Measurements from ENCODE around the gene XYLB. TPM values are rescaled to one million over a fixed set of nuclear protein-coding genes. Genes with fewer than 3 reads are reported as not detected.
"Not testable (repeated sequence)": the region's sequence is repeated elsewhere in the genome, so short reads cannot be mapped to it uniquely, and the experiment has no call there.

XYLB gene
- total RNA-seq (1 to 10 TPM; 2.2 to 6.2 TPM), polyA plus RNA-seq (1 to 10 TPM in 1 of 2 donors, under 1 TPM in 1; 0.15 to 1.0 TPM)
- long read RNA-seq, donor 1, partial matches to known transcripts, result 1 of 2 reads
- long read RNA-seq, donor 1, other reads (novel, unspliced or antisense), result 1 of 2 reads
- long read RNA-seq, donor 2, partial matches to known transcripts, result 0 of 3 reads
- long read RNA-seq, donor 2, other reads (novel, unspliced or antisense), result 3 of 3 reads

- Histone ChIP-seq H3K27me3 (ENCODE audit: control insufficient read depth in 1 of 2, insufficient read depth in 2 of 2, low read length in 1 of 2) (no peaks in the 10 kb centered on the region), H3K36me3 (ENCODE audit: control insufficient read depth in 1 of 2, insufficient read depth in 2 of 2, low read length in 1 of 2) (no peaks in the 10 kb centered on the region), H3K27ac (ENCODE audit: low read depth in 1 of 2, low read length in 2 of 2) (no peak within 1 kb of the TSS), H3K9me3 (ENCODE audit: control insufficient read depth, low read length) (no peaks in the 10 kb centered on the region), H3K4me3 (ENCODE audit: low read length in 2 of 2) (peak within 1 kb of the TSS; percentile 44 to 72), H3K4me1 (ENCODE audit: control insufficient read depth in 1 of 2, insufficient read depth in 2 of 2, low read length in 2 of 2) (no peaks in the 10 kb centered on the region)
- ATAC-seq (ENCODE audit: low FRiP score), result peak; percentile 99
- peak; percentile 91 to 96 for DNase-seq
- intact Hi-C loops (cut with DNase I), result loop anchor here (2.0 to 5.0 kb wide), 3 partner anchors 116 to 134 kb away; no protein-coding TSS in a partner anchor
- 1 to 2% methylated on average over 59 to 85 of the region's 85 CpGs for WGBS, 2 donors
Measured at GRCh38 chr3:38346587-38347410, at the start of gene XYLB. Gene XYLB, plus strand, starts transcription at chr3:38346785. Its CDS starts 84 bp downstream, at chr3:38346869.

- H3K9me3 ChIP-seq (ENCODE audit: control insufficient read depth, low read length); H3K36me3 ChIP-seq (ENCODE audit: control insufficient read depth in 1 of 2, insufficient read depth in 2 of 2, low read length in 1 of 2); H3K4me3 ChIP-seq (ENCODE audit: low read length in 2 of 2); H3K27me3 ChIP-seq (ENCODE audit: control insufficient read depth in 1 of 2, insufficient read depth in 2 of 2, low read length in 1 of 2); H3K4me1 ChIP-seq (ENCODE audit: control insufficient read depth in 1 of 2, insufficient read depth in 2 of 2, low read length in 2 of 2); DNase-seq; H3K27ac ChIP-seq (ENCODE audit: low read depth in 1 of 2, low read length in 2 of 2); ATAC-seq (ENCODE audit: low FRiP score); intact Hi-C loops (cut with DNase I): not testable (repeated sequence)
- 83 to 85% methylated on average over 4 of the region's 4 CpGs for WGBS, 2 donors
Measured at GRCh38 chr3:38297053-38297452, 49.5 kb upstream of the XYLB start.

DNA sequence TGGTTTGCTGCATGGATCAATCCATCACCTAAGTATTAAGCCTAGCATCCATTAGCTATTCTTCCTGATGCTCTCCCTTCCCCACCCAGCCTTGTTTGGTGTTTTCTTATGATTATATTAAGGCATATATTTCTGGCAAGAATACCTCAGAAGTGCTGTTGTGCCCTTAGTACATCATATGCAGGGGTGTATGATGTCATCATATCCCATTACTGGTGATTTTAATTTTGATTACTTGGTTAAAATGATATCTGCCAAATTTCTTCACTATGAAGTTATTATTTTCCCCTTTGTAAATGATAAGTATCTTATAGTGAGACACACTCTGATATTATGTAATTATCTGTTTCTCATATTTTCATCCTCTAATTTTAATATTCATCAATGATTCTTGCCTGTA is 49.0 kb upstream of the XYLB start:
- Histone ChIP-seq H3K27me3 (ENCODE audit: control insufficient read depth in 1 of 2, insufficient read depth in 2 of 2, low read length in 1 of 2) (no peaks in the 10 kb centered on the region), H3K9me3 (ENCODE audit: control insufficient read depth, low read length) (no peaks in the 10 kb centered on the region), H3K4me1 (ENCODE audit: control insufficient read depth in 1 of 2, insufficient read depth in 2 of 2, low read length in 2 of 2) (no peaks in the 10 kb centered on the region), H3K27ac (ENCODE audit: low read depth in 1 of 2, low read length in 2 of 2) (no peak overlapping the region), H3K4me3 (ENCODE audit: low read length in 2 of 2) (no peak overlapping the region), H3K36me3 (ENCODE audit: control insufficient read depth in 1 of 2, insufficient read depth in 2 of 2, low read length in 1 of 2) (no peaks in the 10 kb centered on the region)
- intact Hi-C loops (cut with DNase I), result no loop called here
- ATAC-seq (ENCODE audit: low FRiP score), result no peak
- DNase-seq, result no peak

DNA sequence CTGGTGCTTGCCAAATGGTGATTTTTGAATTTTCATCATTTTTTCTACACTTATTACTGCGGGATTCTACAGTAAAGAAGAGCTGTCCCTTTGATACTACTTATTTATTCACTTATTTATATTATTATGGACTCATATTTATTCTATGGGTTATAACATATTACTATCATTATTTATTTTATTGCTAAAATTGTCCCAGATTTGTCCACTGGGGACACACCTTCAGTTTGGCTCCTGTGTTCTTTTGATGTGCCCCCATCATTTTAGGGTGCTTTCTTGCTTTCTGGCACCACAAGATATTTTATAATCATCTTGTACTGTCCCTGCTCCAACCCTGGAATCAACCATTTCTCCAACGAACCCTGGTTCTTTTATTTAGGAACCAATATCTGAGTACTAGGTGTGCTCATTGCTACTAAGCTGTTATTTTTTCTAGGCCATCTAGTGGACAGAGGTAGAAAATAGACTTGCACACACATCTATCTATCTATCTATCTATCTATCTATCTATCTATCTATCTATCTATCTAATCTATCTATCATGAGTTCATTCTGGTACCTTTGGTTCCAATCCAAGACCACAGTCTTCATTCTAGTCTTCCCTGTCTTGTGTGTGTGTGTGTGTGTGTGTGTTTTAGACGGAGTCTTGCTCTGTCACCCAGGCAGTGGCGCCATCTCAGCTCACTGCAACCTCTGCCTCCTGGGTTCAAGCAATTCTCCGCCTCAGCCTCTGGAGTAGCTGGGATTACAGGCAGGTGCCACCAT is 48.5 kb upstream of the XYLB start:
- no peaks in the 10 kb centered on the region for H3K27me3 ChIP-seq (ENCODE audit: control insufficient read depth in 1 of 2, insufficient read depth in 2 of 2, low read length in 1 of 2)
- no peaks in the 10 kb centered on the region for H3K4me1 ChIP-seq (ENCODE audit: control insufficient read depth in 1 of 2, insufficient read depth in 2 of 2, low read length in 2 of 2)
- intact Hi-C loops (cut with DNase I), result no loop called here
- H3K4me3 ChIP-seq (ENCODE audit: low read length in 2 of 2), result no peak overlapping the region
- no peaks in the 10 kb centered on the region for H3K9me3 ChIP-seq (ENCODE audit: control insufficient read depth, low read length)
- WGBS, 2 donors, result 81 to 93% methylated on average over 5 of the region's 5 CpGs
- no peak overlapping the region for H3K27ac ChIP-seq (ENCODE audit: low read depth in 1 of 2, low read length in 2 of 2)
- no peak for DNase-seq
- ATAC-seq (ENCODE audit: low FRiP score), result no peak
- no peaks in the 10 kb centered on the region for H3K36me3 ChIP-seq (ENCODE audit: control insufficient read depth in 1 of 2, insufficient read depth in 2 of 2, low read length in 1 of 2)

- DNase-seq (no peak), ATAC-seq (ENCODE audit: low FRiP score) (peak; percentile 15)
- Histone ChIP-seq H3K27ac (ENCODE audit: low read depth in 1 of 2, low read length in 2 of 2) (no peak overlapping the region), H3K9me3 (ENCODE audit: control insufficient read depth, low read length) (no peaks in the 10 kb centered on the region), H3K4me1 (ENCODE audit: control insufficient read depth in 1 of 2, insufficient read depth in 2 of 2, low read length in 2 of 2) (no peaks in the 10 kb centered on the region), H3K4me3 (ENCODE audit: low read length in 2 of 2) (no peak overlapping the region), H3K36me3 (ENCODE audit: control insufficient read depth in 1 of 2, insufficient read depth in 2 of 2, low read length in 1 of 2) (no peaks in the 10 kb centered on the region), H3K27me3 (ENCODE audit: control insufficient read depth in 1 of 2, insufficient read depth in 2 of 2, low read length in 1 of 2) (no peaks in the 10 kb centered on the region)
- 92 to 94% methylated on average over 5 of the region's 5 CpGs for WGBS, 2 donors
- intact Hi-C loops (cut with DNase I), result no loop called here
Measured at GRCh38 chr3:38306941-38307340, 39.6 kb upstream of the XYLB start.

DNA sequence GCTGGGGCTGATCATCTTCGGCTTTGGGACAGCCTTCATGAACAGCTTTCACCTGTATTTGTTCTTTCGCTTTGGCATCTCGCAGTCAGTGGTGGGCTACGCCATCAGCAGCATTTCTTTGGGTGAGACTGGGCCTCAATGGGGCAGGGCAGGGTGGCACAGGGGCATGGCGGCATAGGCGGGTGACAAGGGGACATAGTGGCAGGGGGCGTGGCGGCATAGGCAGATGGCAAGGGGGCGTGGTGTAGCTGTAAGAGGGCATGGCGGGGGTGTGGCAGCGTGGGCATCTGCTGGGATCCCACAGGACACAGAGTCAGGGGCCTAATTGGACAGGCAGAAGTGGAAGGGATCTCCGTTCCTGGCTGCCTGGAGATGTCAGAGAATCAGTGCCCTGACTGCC is 39.0 kb upstream of the XYLB start:
- intact Hi-C loops (cut with DNase I), result no loop called here
- no peak overlapping the region for H3K27ac ChIP-seq (ENCODE audit: low read depth in 1 of 2, low read length in 2 of 2)
- DNase-seq, result no peak
- WGBS, 2 donors, result 91 to 93% methylated on average over 12 of the region's 12 CpGs
- no peak for ATAC-seq (ENCODE audit: low FRiP score)
- H3K4me3 ChIP-seq (ENCODE audit: low read length in 2 of 2), result no peak overlapping the region
- no peaks in the 10 kb centered on the region for H3K4me1 ChIP-seq (ENCODE audit: control insufficient read depth in 1 of 2, insufficient read depth in 2 of 2, low read length in 2 of 2)
- H3K36me3 ChIP-seq (ENCODE audit: control insufficient read depth in 1 of 2, insufficient read depth in 2 of 2, low read length in 1 of 2), result no peaks in the 10 kb centered on the region
- H3K9me3 ChIP-seq (ENCODE audit: control insufficient read depth, low read length), result no peaks in the 10 kb centered on the region
- no peaks in the 10 kb centered on the region for H3K27me3 ChIP-seq (ENCODE audit: control insufficient read depth in 1 of 2, insufficient read depth in 2 of 2, low read length in 1 of 2)

GRCh38 chr3:38308456-38308855 is 38.1 kb upstream of the XYLB start:
- no peak overlapping the region for H3K27ac ChIP-seq (ENCODE audit: low read depth in 1 of 2, low read length in 2 of 2)
- no peaks in the 10 kb centered on the region for H3K9me3 ChIP-seq (ENCODE audit: control insufficient read depth, low read length)
- DNase-seq (no peak), ATAC-seq (ENCODE audit: low FRiP score) (no peak)
- no peaks in the 10 kb centered on the region for H3K27me3 ChIP-seq (ENCODE audit: control insufficient read depth in 1 of 2, insufficient read depth in 2 of 2, low read length in 1 of 2)
- H3K4me1 ChIP-seq (ENCODE audit: control insufficient read depth in 1 of 2, insufficient read depth in 2 of 2, low read length in 2 of 2), result no peaks in the 10 kb centered on the region
- no peaks in the 10 kb centered on the region for H3K36me3 ChIP-seq (ENCODE audit: control insufficient read depth in 1 of 2, insufficient read depth in 2 of 2, low read length in 1 of 2)
- 91 to 92% methylated on average over 9 of the region's 9 CpGs for WGBS, 2 donors
- intact Hi-C loops (cut with DNase I), result no loop called here
- H3K4me3 ChIP-seq (ENCODE audit: low read length in 2 of 2), result no peak overlapping the region

DNA sequence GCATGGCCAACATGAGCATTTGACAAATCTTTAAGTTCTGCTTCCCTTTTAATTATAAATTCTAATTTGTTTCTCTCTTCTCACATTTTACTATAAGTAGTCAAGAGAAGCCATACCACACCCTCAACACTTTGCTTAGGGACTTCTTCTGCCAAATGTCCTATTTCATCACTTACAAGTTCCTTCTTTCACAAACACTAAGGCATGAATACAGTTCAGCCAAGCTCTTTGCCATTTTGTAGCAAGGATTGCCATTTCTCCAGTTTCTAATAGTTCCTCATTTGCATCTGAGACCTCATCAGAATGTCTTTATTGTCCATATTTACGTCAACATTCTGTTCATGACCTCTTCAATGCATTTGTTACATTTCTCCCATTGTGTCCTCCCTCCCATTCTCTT is 35.1 kb upstream of the XYLB start:
- Histone ChIP-seq H3K27me3 (ENCODE audit: control insufficient read depth in 1 of 2, insufficient read depth in 2 of 2, low read length in 1 of 2) (no peaks in the 10 kb centered on the region), H3K36me3 (ENCODE audit: control insufficient read depth in 1 of 2, insufficient read depth in 2 of 2, low read length in 1 of 2) (no peaks in the 10 kb centered on the region), H3K4me1 (ENCODE audit: control insufficient read depth in 1 of 2, insufficient read depth in 2 of 2, low read length in 2 of 2) (no peaks in the 10 kb centered on the region), H3K27ac (ENCODE audit: low read depth in 1 of 2, low read length in 2 of 2) (no peak overlapping the region), H3K4me3 (ENCODE audit: low read length in 2 of 2) (no peak overlapping the region), H3K9me3 (ENCODE audit: control insufficient read depth, low read length) (no peaks in the 10 kb centered on the region)
- intact Hi-C loops (cut with DNase I), result no loop called here
- WGBS, 2 donors, result 94 to 95% methylated on average over 1 of the region's 1 CpG
- no peak for DNase-seq
- ATAC-seq (ENCODE audit: low FRiP score), result no peak
